ENCODE results near the gene MTHFD1L.

DNA sequence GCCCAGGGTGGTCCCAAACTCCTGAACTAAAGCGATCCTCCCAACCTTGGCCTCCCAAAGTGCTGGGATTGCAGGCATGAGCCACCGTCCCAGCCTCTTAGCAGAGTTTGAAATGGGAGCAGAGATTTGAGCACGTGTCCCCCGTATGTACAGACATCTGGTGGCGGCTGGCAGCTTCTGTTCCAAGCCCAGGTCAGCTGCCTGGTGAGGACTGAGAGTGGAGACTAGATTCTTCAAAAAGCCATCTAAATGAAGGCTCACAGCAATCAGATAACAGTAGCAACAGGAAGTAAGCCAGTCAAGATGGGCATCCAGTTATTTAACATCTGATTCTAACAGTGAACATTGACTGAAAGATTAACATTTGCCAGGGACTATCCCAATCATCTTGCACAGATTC is 246.2 kb downstream of the MTHFD1L start:
- no peak for TF ChIP-seq HDGF (IDR thresholded peaks at IDR 0.05; ENCODE audit: borderline replicate concordance)
- TF ChIP-seq, protein P1, sequence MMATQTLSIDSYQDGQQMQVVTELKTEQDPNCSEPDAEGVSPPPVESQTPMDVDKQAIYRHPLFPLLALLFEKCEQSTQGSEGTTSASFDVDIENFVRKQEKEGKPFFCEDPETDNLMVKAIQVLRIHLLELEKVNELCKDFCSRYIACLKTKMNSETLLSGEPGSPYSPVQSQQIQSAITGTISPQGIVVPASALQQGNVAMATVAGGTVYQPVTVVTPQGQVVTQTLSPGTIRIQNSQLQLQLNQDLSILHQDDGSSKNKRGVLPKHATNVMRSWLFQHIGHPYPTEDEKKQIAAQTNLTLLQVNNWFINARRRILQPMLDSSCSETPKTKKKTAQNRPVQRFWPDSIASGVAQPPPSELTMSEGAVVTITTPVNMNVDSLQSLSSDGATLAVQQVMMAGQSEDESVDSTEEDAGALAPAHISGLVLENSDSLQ (IDR thresholded peaks at IDR 0.05), result no peak
- TF ChIP-seq ZNF384 (IDR thresholded peaks at IDR 0.05), result no peak
- no peak for TF ChIP-seq NFRKB (IDR thresholded peaks at IDR 0.05)
- no peak for TF ChIP-seq ELF4 (IDR thresholded peaks at IDR 0.05)
- TF ChIP-seq LEF1 (IDR thresholded peaks at IDR 0.05; ENCODE audit: borderline replicate concordance), result no peak
- no peak for TF ChIP-seq L3MBTL2 (conservative IDR thresholded peaks at IDR 0.05)
- TF ChIP-seq SP1 (IDR thresholded peaks at IDR 0.05), result no peak
- no peak for TF ChIP-seq ARNT (IDR thresholded peaks at IDR 0.05)
- TF ChIP-seq FOXM1 (IDR thresholded peaks at IDR 0.05; ENCODE audit: borderline replicate concordance), result no peak
- no peak for TF ChIP-seq FOXK2 (IDR thresholded peaks at IDR 0.05)
- TF ChIP-seq TARDBP (IDR thresholded peaks at IDR 0.05), result no peak
- no peak for TF ChIP-seq BHLHE40 (IDR thresholded peaks at IDR 0.05; ENCODE audit: borderline replicate concordance)
